Subcutaneous abdominal adipose tissue (tissue), 5 donors: Measurements from ENCODE around the gene AMIGO1.

Experiments used
- H3K27ac ChIP-seq: one replicate; pipeline ENCODE4 v1.7.0; 2013; ENCODE audit warnings: low read depth, mild to moderate bottlenecking, inconsistent platforms, low read length, moderate library complexity
- H3K27me3 ChIP-seq, 5 donors: one replicate each; pipeline ENCODE4 v1.7.0; 2013; ENCODE audit warnings: low read length in 5 of 5, inconsistent platforms in 1 of 5; ENCODE audit not compliant: control insufficient read depth in 5 of 5, insufficient read depth in 4 of 5
- H3K36me3 ChIP-seq, 5 donors: one replicate each; pipeline ENCODE4 v1.7.0; 2013; ENCODE audit warnings: low read length in 5 of 5; ENCODE audit not compliant: control insufficient read depth in 5 of 5, insufficient read depth in 5 of 5
- H3K4me1 ChIP-seq, 5 donors: one replicate each; pipeline ENCODE4 v1.7.0; 2013; ENCODE audit warnings: low read length in 5 of 5, mild to moderate bottlenecking in 3 of 5, moderate library complexity in 1 of 5; ENCODE audit not compliant: control insufficient read depth in 5 of 5, insufficient read depth in 5 of 5
- H3K4me3 ChIP-seq, 5 donors: one replicate each; pipeline ENCODE4 v1.7.0; 2013; ENCODE audit warnings: low read length in 5 of 5, low read depth in 1 of 5
- H3K9ac ChIP-seq, 5 donors: one replicate each; pipeline ENCODE4 v1.7.0; 2013; ENCODE audit warnings: low read length in 5 of 5, mild to moderate bottlenecking in 4 of 5, moderate library complexity in 3 of 5
- H3K9me3 ChIP-seq, 5 donors: one replicate each; pipeline ENCODE4 v1.7.0; 2013; ENCODE audit warnings: low read length in 5 of 5; ENCODE audit not compliant: control insufficient read depth in 5 of 5
- donor health status: healthy.
- donor health status: healthy.
- donor health status: healthy.
- donor health status: healthy.
- donor health status: healthy.

AMIGO1 gene

GRCh38 chr1:109466452-109467300, 42.9 kb downstream of the AMIGO1 start, which contains the start of gene SYPL2:
Gene SYPL2 (plus strand): TSS chr1:109466546. CDS start chr1:109466844, 298 bp downstream.
- Histone ChIP-seq H3K27me3 (peaks cover 0 to 16% (median 7%) of the 10 kb centered on the region in 5 donors), H3K36me3 (no peaks in the 10 kb centered on the region), H3K27ac (no peak within 1 kb of the TSS), H3K9ac (peak within 1 kb of the TSS in 3 of 5 donors; percentile 43 to 70 (median 67)), H3K4me3 (peak within 1 kb of the TSS; percentile 62 to 80 (median 68)), H3K4me1 (peaks cover 0 to 20% (median 18%) of the 10 kb centered on the region in 5 donors), H3K9me3 (no peaks in the 10 kb centered on the region)

GRCh38 chr1:109466125-109466451, 43.4 kb downstream of the AMIGO1 start:
- Histone ChIP-seq H3K9ac (peak overlapping the region in 2 of 5 donors; percentile 67 to 70), H3K27ac (no peak overlapping the region), H3K36me3 (no peaks in the 10 kb centered on the region), H3K4me1 (peaks cover 0 to 20% (median 18%) of the 10 kb centered on the region in 5 donors), H3K9me3 (no peaks in the 10 kb centered on the region), H3K27me3 (peaks cover 0 to 16% (median 7%) of the 10 kb centered on the region in 5 donors), H3K4me3 (peak overlapping the region; percentile 62 to 80 (median 68))

DNA sequence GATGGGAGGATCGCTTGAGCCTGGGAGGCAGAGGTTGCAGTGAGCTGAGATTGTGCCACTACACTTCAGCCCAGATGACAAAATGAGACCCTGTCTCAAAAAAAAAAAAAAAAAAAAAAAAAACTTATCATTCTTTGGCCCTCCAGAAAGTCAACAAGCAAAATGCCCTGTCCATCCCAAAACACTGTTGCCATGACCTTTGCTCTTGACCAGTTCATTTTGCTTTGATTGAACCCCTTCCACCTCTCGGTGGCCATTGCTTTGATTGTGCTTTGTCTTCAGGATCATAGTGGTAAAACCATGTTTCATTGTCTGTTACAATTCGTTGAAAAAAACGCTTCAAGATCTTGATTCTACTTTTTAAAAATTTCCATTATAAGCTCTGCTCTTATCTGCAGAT, 51.7 kb downstream of the AMIGO1 start:
- peaks cover 0 to 5% (median 0%) of the 10 kb centered on the region in 5 donors for H3K9me3 ChIP-seq
- H3K9ac ChIP-seq, result no peak overlapping the region

DNA sequence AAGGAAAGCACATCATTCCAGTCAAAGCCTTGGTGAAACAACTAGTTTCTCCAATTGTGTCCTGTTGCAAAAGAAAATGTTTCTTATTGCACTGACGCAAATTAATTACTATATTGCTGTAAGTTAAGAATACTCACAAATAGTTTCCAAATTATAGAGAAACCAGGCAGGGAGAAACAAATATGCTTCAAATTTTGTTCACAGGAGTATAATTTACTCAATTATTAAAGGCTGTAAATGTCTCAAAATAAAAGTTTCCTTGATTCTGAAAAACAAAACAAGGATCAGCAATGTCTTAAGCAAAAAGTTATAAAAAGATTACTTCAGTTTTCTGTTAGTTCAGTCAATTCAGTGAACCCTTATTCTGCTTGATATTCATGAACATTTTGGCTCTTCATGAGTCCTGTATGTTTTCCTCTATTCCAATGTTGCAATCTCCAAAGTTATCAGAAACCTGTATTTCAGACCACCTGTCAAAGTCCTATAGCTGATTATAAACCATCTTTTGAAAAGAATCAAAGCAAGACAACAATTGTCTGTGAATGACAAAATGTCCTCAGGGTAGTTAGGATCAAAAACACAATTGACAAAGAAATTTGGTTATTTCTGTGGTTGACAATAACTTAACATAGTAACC, 54.9 kb downstream of the AMIGO1 start:
- Histone ChIP-seq H3K4me3 (no peak overlapping the region), H3K4me1 (no peaks in the 10 kb centered on the region), H3K36me3 (no peaks in the 10 kb centered on the region), H3K9ac (no peak overlapping the region), H3K27me3 (peaks cover 0 to 3% (median 0%) of the 10 kb centered on the region in 5 donors), H3K27ac (no peak overlapping the region), H3K9me3 (peaks cover 0 to 5% (median 0%) of the 10 kb centered on the region in 5 donors)

More for the DNA sequence above, 51.7 kb downstream of the AMIGO1 start:
- Histone ChIP-seq H3K36me3 (no peaks in the 10 kb centered on the region), H3K27ac (no peak overlapping the region), H3K4me1 (no peaks in the 10 kb centered on the region), H3K27me3 (peaks cover 0 to 3% (median 0%) of the 10 kb centered on the region in 5 donors), H3K4me3 (no peak overlapping the region)
